SH-SY5Y (cell line): ENCODE data around the gene CNIH3.

ENCODE experiments used
- GATA2 ChIP-seq: IDR thresholded peaks from 2 replicates; pipeline ENCODE4 v1.6.1; 2011; ENCODE audit warnings: mild to moderate bottlenecking, low read depth, low read length
- GATA3 ChIP-seq: IDR thresholded peaks from 2 replicates; pipeline ENCODE4 v1.6.1; 2011; ENCODE audit warnings: low read depth, mild to moderate bottlenecking, low read length, moderate library complexity

DNA sequence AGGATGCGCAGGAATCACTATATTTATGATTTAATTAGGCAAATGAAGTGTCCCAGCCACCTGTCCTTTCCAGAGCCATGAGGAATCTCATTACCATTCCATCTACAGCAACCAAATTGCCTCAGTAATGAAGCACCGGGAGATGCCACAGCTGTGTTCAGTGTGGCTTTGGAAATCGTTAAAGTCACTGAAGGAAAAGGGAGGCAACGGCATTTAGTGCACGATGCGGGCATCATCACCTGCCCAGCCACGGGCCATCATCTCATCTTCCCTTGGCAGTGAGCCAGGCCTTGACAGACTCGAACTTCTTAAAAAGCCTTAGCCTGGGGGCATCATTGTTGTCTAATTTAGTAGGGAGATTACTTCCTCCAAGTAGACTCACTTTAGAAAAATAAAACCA is 67.8 kb downstream of the CNIH3 start:
- TF ChIP-seq GATA2 (no peak), GATA3 (no peak)
